Endothelial cell of umbilical vein (primary cell): Measurements from ENCODE around the gene MAPK8. TPM values are rescaled to one million over a fixed set of nuclear protein-coding genes. Genes with fewer than 3 reads are reported as not detected.

ENCODE experiments used
- BruUV-seq: library from RNA; stranded (reverse); fragments of 400-500 nt; replicated peaks from 2 replicates; lab custom pipeline; 2021; lab: Mats Ljungman, UMichigan
- CTCF ChIA-PET: fragments of 300-600, 350-600 bp; sonication (Branson Sonifier 250); formaldehyde crosslinking; loops from one replicate; lab custom pipeline; 2021; ENCODE audit warnings: antibody characterized with exemption, inconsistent platforms; lab: Charles Lee
- POLR2A ChIA-PET: fragments of 300-600, 350-600 bp; sonication (Branson Sonifier 250); formaldehyde crosslinking; loops from one replicate; lab custom pipeline; 2021; ENCODE audit warnings: antibody characterized with exemption, inconsistent platforms; lab: Charles Lee
- DNase-seq: peaks from one replicate; pipeline ENCODE4 v3.0.0-alpha.2; 2011; ENCODE audit warnings: low read depth, low spot score
- FAIRE-seq: peaks from 2 replicates; lab custom pipeline; 2011; peaks lifted over from hg19 to GRCh38; lab: Jason Lieb, UNC
- H2AFZ ChIP-seq: 2 replicates; pipeline ENCODE4 v1.6.0; 2012; ENCODE audit warnings: low read depth, low read length, control low read depth, inconsistent platforms
- H3K27ac ChIP-seq: 2 replicates; pipeline ENCODE4 v1.5.1; 2011; ENCODE audit warnings: low read depth, mild to moderate bottlenecking, control low read depth, low read length, moderate library complexity; ENCODE audit not compliant: insufficient read depth
- H3K27me3 ChIP-seq, 2 experiments: 2 replicates each; pipeline versions ENCODE4 v1.6.0 to v1.6.1; 2011; ENCODE audit warnings: low read length in 2 of 2, mixed read lengths in 1 of 2; ENCODE audit not compliant: control insufficient read depth in 2 of 2, insufficient read depth in 2 of 2
- H3K36me3 ChIP-seq, 2 experiments: 2 replicates in 1 of 2; 3 replicates in 1 of 2; pipeline ENCODE4 v1.5.1; 2011; ENCODE audit warnings: low read length in 2 of 2, mild to moderate bottlenecking in 1 of 2, moderate library complexity in 1 of 2; ENCODE audit not compliant: control insufficient read depth in 2 of 2, insufficient read depth in 2 of 2; ENCODE audit errors: extremely low read depth in 1 of 2
- H3K4me1 ChIP-seq: 3 replicates; pipeline ENCODE4 v1.5.1; 2011; ENCODE audit warnings: mild to moderate bottlenecking, low read length; ENCODE audit not compliant: control insufficient read depth, insufficient read depth; ENCODE audit errors: extremely low read depth
- H3K4me2 ChIP-seq: 2 replicates; pipeline ENCODE4 v1.6.1; 2011; ENCODE audit warnings: low read length, control low read depth, mixed read lengths; ENCODE audit not compliant: insufficient read depth
- H3K4me3 ChIP-seq, 3 experiments: fragments of 200-600 bp in 1 of 3; sonication (generic), shearing (Covaris generic) in 1 of 3; replicated peaks in 1 of 3; 2 replicates each; pipeline ENCODE4 v1.5.1; 2011 to 2016; ENCODE audit warnings: control low read depth in 3 of 3, low read length in 3 of 3, mild to moderate bottlenecking in 2 of 3, inconsistent platforms in 1 of 3, low read depth in 1 of 3, moderate library complexity in 1 of 3; ENCODE audit not compliant: insufficient read depth in 1 of 3
- H3K79me2 ChIP-seq: 2 replicates; pipeline ENCODE4 v1.6.0; 2012; ENCODE audit warnings: low read length, inconsistent platforms; ENCODE audit not compliant: control insufficient read depth, insufficient read depth
- H3K9ac ChIP-seq: replicated peaks from 2 replicates; pipeline ENCODE3; 2011; ENCODE audit warnings: low read length, control low read depth; ENCODE audit not compliant: insufficient read depth; ENCODE audit errors: extremely low read depth
- H3K9me1 ChIP-seq: replicated peaks from 3 replicates; pipeline ENCODE4 v1.6.0; 2011; ENCODE audit warnings: mild to moderate bottlenecking, low read length; ENCODE audit not compliant: control insufficient read depth, insufficient read depth; ENCODE audit errors: extremely low read depth
- H3K9me3 ChIP-seq: replicated peaks from 2 replicates; pipeline ENCODE4 v1.5.1; 2012; ENCODE audit warnings: low read length, inconsistent platforms; ENCODE audit not compliant: control insufficient read depth, insufficient read depth
- H4K20me1 ChIP-seq: replicated peaks from 2 replicates; pipeline ENCODE3; 2011; ENCODE audit warnings: mild to moderate bottlenecking, low read length; ENCODE audit not compliant: control insufficient read depth, insufficient read depth; ENCODE audit errors: extremely low read depth
- EZH2 ChIP-seq: IDR thresholded peaks from 2 replicates; pipeline ENCODE4 v1.6.1; 2012; ENCODE audit warnings: borderline replicate concordance, low read depth, mild to moderate bottlenecking, moderate library complexity, low read length, inconsistent platforms; ENCODE audit not compliant: severe bottlenecking
- FOS ChIP-seq: IDR thresholded peaks from 2 replicates; pipeline ENCODE4 v1.6.1; 2011; ENCODE audit warnings: mild to moderate bottlenecking, low read length, moderate library complexity, borderline replicate concordance; ENCODE audit not compliant: insufficient read depth
- GATA2 ChIP-seq: IDR thresholded peaks from 2 replicates; pipeline ENCODE4 v1.7.0; 2011; ENCODE audit warnings: low read depth, mild to moderate bottlenecking, moderate library complexity, mixed read lengths, low read length; ENCODE audit not compliant: insufficient read length, insufficient read depth
- JUN ChIP-seq: IDR thresholded peaks from 2 replicates; pipeline ENCODE4 v1.6.1; 2011; ENCODE audit warnings: borderline replicate concordance, low read depth; ENCODE audit not compliant: insufficient read length, insufficient read depth
- MAX ChIP-seq: IDR thresholded peaks from 2 replicates; pipeline ENCODE4 v1.6.1; 2011; ENCODE audit not compliant: insufficient read depth, insufficient read length
- MYC ChIP-seq: IDR thresholded peaks from one replicate; pipeline ENCODE4 v1.6.1; 2011; ENCODE audit warnings: mild to moderate bottlenecking, low read depth, low read length
- POLR2A ChIP-seq: IDR thresholded peaks from 2 replicates; pipeline ENCODE4 v1.6.1; 2012; ENCODE audit warnings: low read depth, mild to moderate bottlenecking, control low read depth, low read length
- POLR2AphosphoS5 ChIP-seq: IDR thresholded peaks from 2 replicates; pipeline ENCODE4 v1.6.1; 2012; ENCODE audit warnings: low read depth, mild to moderate bottlenecking, control low read depth, low read length, moderate library complexity; ENCODE audit not compliant: insufficient read depth
- dilution Hi-C: fragments of 300-500 bp; cut with MboI; formaldehyde crosslinking; loops from one replicate; pipeline ENCODE4 v1.15.0; 2019; ENCODE audit warnings: low sequenced_read_pairs; ENCODE audit not compliant: extremely low pct_ligation_motif_present
- intact Hi-C: fragments of 100-400 bp; cut with micrococcal nuclease; formaldehyde crosslinking; loops from one replicate; pipeline ENCODE4 v1.10.0; 2022
- polyA plus RNA-seq, 4 experiments: library from polyadenylated mRNA; depleted of rRNA in 3 of 4; stranded (reverse) in 3 of 4; unstranded in 1 of 4; fragments of >200 nt; gene quantifications; 2 replicates each; pipeline versions ENCODE4 v1.2.1 to v1.2.3, GENCODE V29; 2011 to 2012; ENCODE audit warnings: missing spikeins in 1 of 4
- total RNA-seq: library from RNA; stranded (reverse); gene quantifications from 2 replicates; pipeline ENCODE4 v1.2.3, GENCODE V29; 2021
- TF ChIP-seq, protein P1 (sequence below), 2 donors: IDR thresholded peaks; 1 replicate in 1 of 2; 2 replicates in 1 of 2; pipeline ENCODE4 v1.5.1; 2011; ENCODE audit warnings: low read length in 2 of 2, mild to moderate bottlenecking in 2 of 2, moderate library complexity in 2 of 2, control low read depth in 1 of 2, inconsistent platforms in 1 of 2, low read depth in 1 of 2; ENCODE audit not compliant: insufficient read depth in 1 of 2; ENCODE audit errors: extremely low read depth in 1 of 2

The MAPK8 gene
- total and polyA plus RNA-seq, 2 donors (not counting 3 experiments of a cell fraction or from before 2014, with no cell fraction given), result 25.3 to 56.2 TPM

DNA sequence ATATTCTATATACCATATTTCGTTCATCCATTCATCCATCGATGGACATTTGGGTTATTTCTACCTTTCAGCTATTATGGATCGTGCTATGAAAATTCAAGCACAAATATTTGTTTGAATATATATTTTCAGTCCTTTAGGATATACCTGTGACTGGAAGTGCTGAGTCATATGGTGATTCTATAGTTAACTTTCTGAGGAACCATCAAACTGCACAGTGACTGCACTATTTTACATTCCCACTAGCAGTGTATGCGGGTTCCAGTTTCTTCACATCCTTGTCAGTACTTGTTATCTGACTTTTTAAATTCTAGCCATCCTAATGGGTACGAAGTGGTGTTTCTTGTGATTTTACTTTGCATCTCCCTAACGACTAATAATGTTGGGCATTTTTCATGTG, 104.0 kb downstream of the MAPK8 start:
- H3K27me3 ChIP-seq, result no peaks in the 10 kb centered on the region
- CTCF ChIA-PET, result no interaction called here
- no peak for FAIRE-seq
- no peaks in the 10 kb centered on the region for H3K9me3 ChIP-seq
- intact Hi-C loops, result no loop called here
- H2AFZ ChIP-seq, result no peak overlapping the region
- H3K27ac ChIP-seq, result no peak overlapping the region
- H3K36me3 ChIP-seq, result no peaks in the 10 kb centered on the region
- H3K4me3 ChIP-seq, result no peak overlapping the region
- BruUV-seq, result no TSS peak
- H4K20me1 ChIP-seq, result no peaks in the 10 kb centered on the region
- H3K9ac ChIP-seq, result no peak overlapping the region
- dilution Hi-C loops, result no loop called here
- TF ChIP-seq, protein P1, sequence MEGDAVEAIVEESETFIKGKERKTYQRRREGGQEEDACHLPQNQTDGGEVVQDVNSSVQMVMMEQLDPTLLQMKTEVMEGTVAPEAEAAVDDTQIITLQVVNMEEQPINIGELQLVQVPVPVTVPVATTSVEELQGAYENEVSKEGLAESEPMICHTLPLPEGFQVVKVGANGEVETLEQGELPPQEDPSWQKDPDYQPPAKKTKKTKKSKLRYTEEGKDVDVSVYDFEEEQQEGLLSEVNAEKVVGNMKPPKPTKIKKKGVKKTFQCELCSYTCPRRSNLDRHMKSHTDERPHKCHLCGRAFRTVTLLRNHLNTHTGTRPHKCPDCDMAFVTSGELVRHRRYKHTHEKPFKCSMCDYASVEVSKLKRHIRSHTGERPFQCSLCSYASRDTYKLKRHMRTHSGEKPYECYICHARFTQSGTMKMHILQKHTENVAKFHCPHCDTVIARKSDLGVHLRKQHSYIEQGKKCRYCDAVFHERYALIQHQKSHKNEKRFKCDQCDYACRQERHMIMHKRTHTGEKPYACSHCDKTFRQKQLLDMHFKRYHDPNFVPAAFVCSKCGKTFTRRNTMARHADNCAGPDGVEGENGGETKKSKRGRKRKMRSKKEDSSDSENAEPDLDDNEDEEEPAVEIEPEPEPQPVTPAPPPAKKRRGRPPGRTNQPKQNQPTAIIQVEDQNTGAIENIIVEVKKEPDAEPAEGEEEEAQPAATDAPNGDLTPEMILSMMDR (IDR thresholded peaks at IDR 0.05; ENCODE audit: extremely low read depth in 1 of 2, insufficient read depth in 1 of 2, low read depth in 1 of 2, low read length in 2 of 2), result no peak
- TF ChIP-seq MYC (no peak), POLR2AphosphoS5 (no peak), GATA2 (no peak), FOS (no peak), MAX (no peak), POLR2A (no peak), EZH2 (no peak), JUN (no peak)
- peaks cover 9% of the 10 kb centered on the region for H3K4me1 ChIP-seq
- H3K4me2 ChIP-seq, result no peak overlapping the region
- H3K9me1 ChIP-seq, result no peaks in the 10 kb centered on the region
- DNase-seq, result no peak
- POLR2A ChIA-PET, result no interaction called here
- no peaks in the 10 kb centered on the region for H3K79me2 ChIP-seq
